GM21717 (cell line): ENCODE data around the gene ZBTB48.

Experiments
- ATAC-seq: cut with Tn5 transposase; IDR thresholded peaks from one replicate; pipeline ENCODE4 v1.9.1; 2021; ENCODE audit warnings: mild to moderate bottlenecking, moderate library complexity; ENCODE audit not compliant: unreplicated experiment

The ZBTB48 gene

DNA sequence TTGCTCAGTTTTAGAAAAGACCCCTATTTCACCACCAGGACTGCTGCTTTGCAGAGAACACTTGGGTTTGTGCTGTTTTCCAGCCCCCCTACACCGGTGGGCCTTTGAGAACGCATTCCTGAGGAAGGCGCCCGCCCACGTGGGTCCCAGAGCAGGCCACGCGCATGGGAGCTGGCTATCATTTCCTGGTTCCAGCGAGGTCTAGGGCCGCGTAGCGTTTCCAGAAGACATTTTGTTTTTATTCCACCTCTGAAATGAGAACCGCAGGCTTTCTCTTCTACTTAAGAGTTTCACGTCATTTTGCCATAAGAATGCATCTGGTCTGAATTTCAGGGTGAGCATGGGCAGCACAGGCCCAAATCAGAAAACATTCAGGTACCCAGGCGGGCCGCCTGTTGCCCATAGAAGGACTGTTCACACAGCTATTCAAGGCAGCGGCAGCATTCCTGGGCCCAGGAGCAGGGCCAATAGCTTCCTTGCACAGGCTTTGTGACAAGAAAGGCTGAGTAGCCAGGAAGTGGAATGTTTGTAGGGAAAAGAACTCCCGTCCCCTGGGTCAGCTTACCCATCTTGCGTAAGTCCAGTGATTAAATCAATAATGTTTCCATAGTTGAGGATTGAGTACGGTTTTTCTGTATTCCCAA, 24.2 kb downstream of the ZBTB48 start:
- ATAC-seq, result no peak

GRCh38 chr1:6612641-6613360, 33.0 kb downstream of the ZBTB48 start:
- peak; percentile 27 for ATAC-seq

- ATAC-seq, result peak; percentile 87
These were observed 33.7 kb downstream of the ZBTB48 start, which contains the start of gene PHF13 for GRCh38 chr1:6613361-6614018. Gene PHF13 (plus strand): TSS chr1:6613731. CDS start chr1:6614067, 336 bp downstream.

GRCh38 chr1:6614019-6614928, 34.5 kb downstream of the ZBTB48 start:
- ATAC-seq, result no peak

GRCh38 chr1:6614929-6615785, 35.4 kb downstream of the ZBTB48 start:
- ATAC-seq, result no peak

- ATAC-seq, result no peak
These were observed 39.3 kb downstream of the ZBTB48 start for GRCh38 chr1:6619045-6619444.

GRCh38 chr1:6621429-6622391, 41.9 kb downstream of the ZBTB48 start:
- no peak for ATAC-seq

GRCh38 chr1:6622396-6623152, 42.8 kb downstream of the ZBTB48 start:
- no peak for ATAC-seq

GRCh38 chr1:6623269-6623965, 43.6 kb downstream of the ZBTB48 start:
- no peak for ATAC-seq

DNA sequence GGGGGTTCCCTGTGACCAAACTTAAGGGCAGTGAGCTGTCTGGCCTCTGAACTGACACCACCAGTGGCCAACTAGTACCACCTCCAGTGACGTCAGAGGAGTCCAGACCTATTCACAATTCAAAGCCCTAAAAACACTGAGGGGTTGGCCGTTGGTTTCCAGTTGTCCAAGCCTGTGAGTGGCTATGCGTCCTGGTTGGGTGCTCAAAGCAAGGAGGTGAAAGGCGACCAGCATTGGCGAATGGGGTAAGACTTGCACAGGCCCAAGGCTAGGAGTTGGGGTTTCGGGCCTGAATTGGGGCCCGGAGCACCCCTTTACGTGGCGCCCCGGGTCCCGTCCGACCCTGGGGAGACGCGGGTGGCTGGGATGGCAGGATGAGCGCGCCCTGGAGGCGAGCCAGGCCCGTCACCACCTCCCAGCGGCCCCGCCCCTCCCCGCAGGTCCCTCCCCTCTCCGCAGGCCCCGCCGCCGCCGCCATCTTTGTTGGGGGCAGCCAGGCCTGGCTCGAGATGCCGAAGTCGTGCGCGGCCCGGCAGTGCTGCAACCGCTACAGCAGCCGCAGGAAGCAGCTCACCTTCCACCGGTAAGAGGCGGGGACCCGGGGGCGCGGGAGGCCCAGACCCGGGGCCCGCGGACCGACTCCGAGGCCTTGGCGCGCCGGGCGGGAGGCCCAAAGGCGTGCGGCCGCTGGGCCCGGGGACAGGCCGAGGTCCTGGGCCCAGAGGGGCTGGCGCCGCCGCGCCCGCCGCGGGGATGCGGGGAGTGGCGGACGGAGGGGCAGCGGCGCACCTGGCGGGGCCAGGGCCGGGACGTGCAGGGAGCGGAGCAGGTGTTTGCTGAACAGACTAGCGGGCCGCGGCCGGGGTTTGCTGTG, 45.2 kb downstream of the ZBTB48 start, which contains the start of gene THAP3:
THAP3 (plus strand) TSS at position 159 of the 874 bp plus-strand sequence; CDS start at position 510, 351 bp downstream.
- ATAC-seq, result peak; percentile 72

DNA sequence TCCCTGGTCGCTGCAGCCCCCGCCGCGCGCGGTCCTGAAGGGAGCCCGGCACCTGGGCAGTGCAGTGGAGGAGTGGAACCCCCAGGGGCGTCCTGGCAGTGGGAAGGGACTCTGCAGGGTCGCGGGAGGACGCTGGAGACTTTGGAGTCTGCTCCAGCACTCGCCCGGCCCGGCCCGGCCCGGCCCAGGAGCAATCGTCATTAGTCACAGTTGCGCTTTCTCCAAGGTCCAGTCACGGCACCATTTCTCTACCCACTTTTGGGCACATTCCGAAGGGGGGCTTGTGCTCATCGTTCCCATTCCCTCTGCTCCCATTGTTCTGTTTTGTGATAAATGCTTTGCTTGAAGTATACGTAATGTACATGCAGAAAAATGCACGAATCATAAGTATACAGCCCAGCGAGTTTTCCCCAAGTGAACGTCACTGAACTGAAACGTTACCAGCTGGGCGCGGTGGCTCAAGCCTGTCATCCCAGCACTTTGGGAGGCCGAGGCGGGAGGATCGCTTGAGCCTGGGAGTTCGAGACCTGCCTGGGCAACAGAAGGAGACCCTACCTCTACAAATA, 45.9 kb downstream of the ZBTB48 start:
- ATAC-seq, result peak; percentile 17

- ATAC-seq, result no peak
These were observed 47.2 kb downstream of the ZBTB48 start for GRCh38 chr1:6627031-6627430.

GRCh38 chr1:6627841-6628545, 48.2 kb downstream of the ZBTB48 start:
- ATAC-seq, result no peak

- ATAC-seq, result no peak
These were observed 49.2 kb downstream of the ZBTB48 start for GRCh38 chr1:6628971-6629479.

- no peak for ATAC-seq
These were observed 50.2 kb downstream of the ZBTB48 start for GRCh38 chr1:6630027-6630426.
